Astrocyte (in vitro differentiated cells and primary cell): ENCODE data around the gene IL1R2.

Source experiments
- CTCF ChIP-seq: IDR thresholded peaks from 2 replicates; pipeline ENCODE4 v1.5.1; 2011; ENCODE audit warnings: low read depth, mild to moderate bottlenecking, inconsistent platforms, low read length, moderate library complexity; ENCODE audit not compliant: insufficient read depth
- EZH2 ChIP-seq: IDR thresholded peaks from 2 replicates; pipeline ENCODE4 v1.6.1; 2012; ENCODE audit warnings: mild to moderate bottlenecking, low read length, inconsistent platforms; ENCODE audit not compliant: insufficient read depth

- TF ChIP-seq EZH2 (no peak), CTCF (no peak)
These were observed 7.4 kb downstream of the IL1R2 start for GRCh38 chr2:101998896-101999789.
